Smooth muscle cell (in vitro differentiated cells): ENCODE data around the gene SELENOH. TPM values are rescaled to one million over a fixed set of nuclear protein-coding genes. Genes with fewer than 3 reads are reported as not detected.

Experiments used
- DNase-seq: peaks from one replicate; lab custom pipeline; 2025; ENCODE audit not compliant: unreplicated experiment; lab: John Stamatoyannopoulos, UW
- H2AFZ ChIP-seq: fragments of 200-600 bp; sonication (generic); 2 replicates; pipeline ENCODE4 v1.6.0; 2016; ENCODE audit warnings: antibody characterized with exemption, low read depth, mild to moderate bottlenecking
- H3F3A ChIP-seq: fragments of 200-600 bp; sonication (generic); 2 replicates; pipeline ENCODE4 v1.6.0; 2017; ENCODE audit warnings: antibody characterized with exemption, low read depth
- H3K27ac ChIP-seq: fragments of 200-600 bp; sonication (generic); 2 replicates; pipeline ENCODE4 v1.5.1; 2016; ENCODE audit warnings: low read depth, mild to moderate bottlenecking
- H3K27me3 ChIP-seq: fragments of 200-600 bp; sonication (generic); 2 replicates; pipeline ENCODE4 v1.6.1; 2016; ENCODE audit warnings: low read depth, mild to moderate bottlenecking
- H3K36me3 ChIP-seq: fragments of 200-600 bp; sonication (generic); 2 replicates; pipeline ENCODE4 v1.5.1; 2016; ENCODE audit warnings: low read depth
- H3K4me1 ChIP-seq: fragments of 200-600 bp; sonication (generic); 2 replicates; pipeline ENCODE4 v1.5.1; 2016; ENCODE audit warnings: low read depth
- H3K4me2 ChIP-seq: fragments of 200-600 bp; sonication (generic); 2 replicates; pipeline ENCODE4 v1.6.0; 2016; ENCODE audit warnings: mild to moderate bottlenecking
- H3K4me3 ChIP-seq: fragments of 200-600 bp; sonication (generic); 2 replicates; pipeline ENCODE4 v1.5.1; 2016; ENCODE audit warnings: mild to moderate bottlenecking
- H3K79me2 ChIP-seq: fragments of 200-600 bp; sonication (generic); 2 replicates; pipeline ENCODE4 v1.6.0; 2016; ENCODE audit warnings: low read depth, mild to moderate bottlenecking
- H3K9ac ChIP-seq: fragments of 200-600 bp; sonication (generic); 2 replicates; pipeline ENCODE4 v1.6.0; 2016; ENCODE audit warnings: low read depth
- H3K9me3 ChIP-seq: fragments of 200-600 bp; sonication (generic); replicated peaks from 2 replicates; pipeline ENCODE4 v1.5.1; 2016; ENCODE audit warnings: low read depth
- H4K20me1 ChIP-seq: fragments of 200-600 bp; sonication (generic); 2 replicates; pipeline ENCODE4 v1.6.0; 2016; ENCODE audit warnings: low read depth
- WGBS: methylation state at CpG from one replicate; pipeline ENCODE4 v1.1.7; 2016; ENCODE audit warnings: low lambda C conversion rate; 5-methylcytosine and 5-hydroxymethylcytosine counted together
- polyA plus RNA-seq: library from polyadenylated mRNA; unstranded; fragments of >200 nt; fragmentation: Nextera tagmentation; extraction: Ambion mirVana; gene quantifications from 2 replicates; pipeline ENCODE4 v1.2.1, GENCODE V29; 2016
- total RNA-seq: library from RNA; depleted of rRNA; stranded (reverse); fragments of >200 nt; gene quantifications from 2 replicates; pipeline ENCODE4 v1.2.3, GENCODE V29; 2014
- TF ChIP-seq, protein P1 (sequence below): fragments of 200-600 bp; sonication (generic); IDR thresholded peaks from 2 replicates; pipeline ENCODE4 v1.5.1; 2017; ENCODE audit warnings: borderline replicate concordance, mild to moderate bottlenecking, antibody characterized with exemption; ENCODE audit not compliant: insufficient read depth, poor library complexity, severe bottlenecking

SELENOH gene
- total and polyA plus RNA-seq, 2 experiments from 2014 or later, result 131 to 141 TPM

DNA sequence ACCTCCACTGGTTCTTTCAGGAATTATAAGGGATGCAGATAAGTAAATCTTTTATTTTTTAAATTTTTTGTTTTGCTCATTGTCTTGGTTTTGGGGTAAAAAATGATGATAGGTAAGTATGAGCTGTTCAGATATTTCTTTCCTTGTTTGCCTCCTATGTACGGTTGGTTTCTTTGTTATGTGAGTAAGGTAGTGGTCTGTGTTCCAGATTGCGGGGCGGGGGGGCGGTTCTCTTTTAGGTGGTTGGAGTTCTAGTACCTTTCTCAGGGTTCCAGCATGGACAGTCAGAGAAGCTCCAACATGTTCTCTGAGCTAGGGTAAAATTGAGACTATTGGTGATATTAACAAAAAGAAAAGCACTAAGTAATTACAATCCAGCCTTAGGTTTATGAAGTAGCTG lies 22.7 kb downstream of the SELENOH start:
- H3K27ac ChIP-seq, result peak overlapping the region; percentile 94

DNA sequence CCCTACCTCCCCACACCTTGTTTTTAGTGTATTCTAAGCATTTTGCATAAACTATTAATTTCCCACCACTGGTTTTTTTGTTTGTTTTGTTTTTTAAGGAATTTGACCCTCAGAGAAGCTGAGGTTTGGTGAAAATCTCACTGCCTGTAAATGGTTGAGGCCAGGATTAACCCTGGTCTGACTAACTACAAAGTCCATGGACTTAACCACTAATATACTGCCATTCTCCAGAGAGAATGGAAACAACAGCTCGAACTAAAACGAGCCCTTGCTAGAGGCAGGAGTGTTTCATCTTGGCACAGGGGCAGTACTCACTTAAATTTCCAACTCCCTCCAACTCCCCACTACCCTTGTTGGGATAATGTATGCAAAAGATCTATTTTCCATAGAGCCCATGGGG lies 23.3 kb downstream of the SELENOH start:
- no peaks in the 10 kb centered on the region for H3K9me3 ChIP-seq
- peaks cover 6% of the 10 kb centered on the region for H3F3A ChIP-seq
- peaks cover 78% of the 10 kb centered on the region for H3K79me2 ChIP-seq
- peaks cover 71% of the 10 kb centered on the region for H4K20me1 ChIP-seq
- peak overlapping the region; percentile 94 for H3K27ac ChIP-seq
- no peak for DNase-seq
- H3K4me2 ChIP-seq, result peak overlapping the region; percentile 95
- peak overlapping the region; percentile 94 for H3K9ac ChIP-seq
- peaks cover 21% of the 10 kb centered on the region for H3K4me1 ChIP-seq
- WGBS, result 0% methylated on average over 2 of the region's 2 CpGs
- H3K36me3 ChIP-seq, result no peaks in the 10 kb centered on the region
- no peak overlapping the region for H2AFZ ChIP-seq
- H3K4me3 ChIP-seq, result peak overlapping the region; percentile 96
- H3K27me3 ChIP-seq, result no peaks in the 10 kb centered on the region
- TF ChIP-seq, protein P1, sequence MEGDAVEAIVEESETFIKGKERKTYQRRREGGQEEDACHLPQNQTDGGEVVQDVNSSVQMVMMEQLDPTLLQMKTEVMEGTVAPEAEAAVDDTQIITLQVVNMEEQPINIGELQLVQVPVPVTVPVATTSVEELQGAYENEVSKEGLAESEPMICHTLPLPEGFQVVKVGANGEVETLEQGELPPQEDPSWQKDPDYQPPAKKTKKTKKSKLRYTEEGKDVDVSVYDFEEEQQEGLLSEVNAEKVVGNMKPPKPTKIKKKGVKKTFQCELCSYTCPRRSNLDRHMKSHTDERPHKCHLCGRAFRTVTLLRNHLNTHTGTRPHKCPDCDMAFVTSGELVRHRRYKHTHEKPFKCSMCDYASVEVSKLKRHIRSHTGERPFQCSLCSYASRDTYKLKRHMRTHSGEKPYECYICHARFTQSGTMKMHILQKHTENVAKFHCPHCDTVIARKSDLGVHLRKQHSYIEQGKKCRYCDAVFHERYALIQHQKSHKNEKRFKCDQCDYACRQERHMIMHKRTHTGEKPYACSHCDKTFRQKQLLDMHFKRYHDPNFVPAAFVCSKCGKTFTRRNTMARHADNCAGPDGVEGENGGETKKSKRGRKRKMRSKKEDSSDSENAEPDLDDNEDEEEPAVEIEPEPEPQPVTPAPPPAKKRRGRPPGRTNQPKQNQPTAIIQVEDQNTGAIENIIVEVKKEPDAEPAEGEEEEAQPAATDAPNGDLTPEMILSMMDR, result no peak

More for the DNA sequence above, 22.7 kb downstream of the SELENOH start:
- peak overlapping the region; percentile 94 for H3K9ac ChIP-seq
- 10% methylated on average over 4 of the region's 4 CpGs for WGBS
- no peak overlapping the region for H2AFZ ChIP-seq
- H3K4me2 ChIP-seq, result peak overlapping the region; percentile 95
- H4K20me1 ChIP-seq, result peaks cover 65% of the 10 kb centered on the region
- peaks cover 72% of the 10 kb centered on the region for H3K79me2 ChIP-seq
- H3K4me3 ChIP-seq, result peak overlapping the region; percentile 96
- H3K9me3 ChIP-seq, result no peaks in the 10 kb centered on the region
- TF ChIP-seq, protein P1, result no peak
- no peaks in the 10 kb centered on the region for H3K27me3 ChIP-seq
- H3K36me3 ChIP-seq, result no peaks in the 10 kb centered on the region
- H3K4me1 ChIP-seq, result peaks cover 21% of the 10 kb centered on the region
- H3F3A ChIP-seq, result peaks cover 6% of the 10 kb centered on the region
- DNase-seq, result no peak

DNA sequence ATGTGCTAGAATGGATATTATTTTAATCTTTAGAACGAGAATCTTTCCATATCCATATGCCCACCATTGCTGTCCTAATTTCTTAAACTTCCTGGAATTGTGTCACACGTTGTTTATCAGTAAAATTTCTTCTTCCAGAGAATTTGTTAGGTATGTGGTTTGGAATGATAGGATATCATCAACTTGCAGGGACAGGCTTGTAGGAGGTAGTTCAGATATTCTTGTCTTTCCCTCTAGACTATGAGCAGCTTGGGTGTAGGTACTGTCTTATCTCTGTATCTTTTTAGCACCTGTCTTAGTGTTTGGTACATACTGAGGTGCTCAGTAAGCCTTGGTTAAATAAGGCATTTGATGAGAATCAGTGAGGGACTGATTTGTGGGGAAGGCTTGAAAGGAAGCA lies 23.7 kb downstream of the SELENOH start:
- Histone ChIP-seq H3K4me1 (peaks cover 21% of the 10 kb centered on the region), H3K4me2 (peak overlapping the region; percentile 95), H3K9ac (peak overlapping the region; percentile 94), H3K79me2 (peaks cover 82% of the 10 kb centered on the region), H3K27me3 (no peaks in the 10 kb centered on the region), H3K4me3 (peak overlapping the region; percentile 96), H3K36me3 (no peaks in the 10 kb centered on the region), H2AFZ (no peak overlapping the region), H3K9me3 (no peaks in the 10 kb centered on the region), H3F3A (peaks cover 6% of the 10 kb centered on the region), H4K20me1 (peaks cover 75% of the 10 kb centered on the region), H3K27ac (peak overlapping the region; percentile 94)
- TF ChIP-seq, protein P1, result no peak
- WGBS, result 26% methylated on average over 2 of the region's 2 CpGs
- no peak for DNase-seq

DNA sequence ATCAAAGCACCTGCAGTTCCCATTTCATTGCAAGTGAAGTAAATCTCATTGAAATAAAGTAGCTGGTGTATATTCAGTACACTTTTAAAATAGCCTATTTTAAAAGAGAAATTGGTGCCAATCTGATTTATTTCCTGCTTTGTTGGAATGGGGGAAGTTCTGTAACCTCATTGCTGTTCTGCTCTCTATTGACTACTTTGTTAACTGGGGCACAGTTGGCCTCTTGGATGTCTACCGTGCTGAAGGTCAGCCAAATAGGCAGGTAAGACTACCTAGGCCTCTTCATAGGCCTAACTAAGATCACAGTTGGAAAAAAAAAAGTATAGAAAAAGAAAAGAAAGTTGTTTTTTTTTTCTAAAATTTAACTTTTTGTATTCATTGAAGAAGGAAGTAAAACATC lies 29.5 kb downstream of the SELENOH start:
- no peaks in the 10 kb centered on the region for H3K9me3 ChIP-seq
- no peak overlapping the region for H3K4me3 ChIP-seq
- WGBS, result 90% methylated on average over 1 of the region's 1 CpG
- TF ChIP-seq, protein P1, result no peak
- H3K36me3 ChIP-seq, result no peaks in the 10 kb centered on the region
- no peak overlapping the region for H3K4me2 ChIP-seq
- DNase-seq, result no peak
- no peak overlapping the region for H3K27ac ChIP-seq
- H3K9ac ChIP-seq, result no peak overlapping the region
- H3K4me1 ChIP-seq, result peaks cover 25% of the 10 kb centered on the region
- no peak overlapping the region for H2AFZ ChIP-seq
- H3K27me3 ChIP-seq, result no peaks in the 10 kb centered on the region
- peaks cover 14% of the 10 kb centered on the region for H3F3A ChIP-seq
- peaks cover 100% of the 10 kb centered on the region for H3K79me2 ChIP-seq
- H4K20me1 ChIP-seq, result peaks cover 99% of the 10 kb centered on the region
